GM19395 (cell line): Measurements from ENCODE around the gene TMEM123.
"Not testable (repeated sequence)": the region's sequence is repeated elsewhere in the genome, so short reads cannot be mapped to it uniquely, and the experiment has no call there.

ENCODE experiments used
- ATAC-seq: cut with Tn5 transposase; IDR thresholded peaks from one replicate; pipeline ENCODE4 v1.9.1; 2021; ENCODE audit warnings: mild to moderate bottlenecking, moderate library complexity; ENCODE audit not compliant: unreplicated experiment

Gene TMEM123

GRCh38 chr11:102451041-102451680 lies 1.4 kb downstream of the TMEM123 start:
- ATAC-seq = no peak

DNA sequence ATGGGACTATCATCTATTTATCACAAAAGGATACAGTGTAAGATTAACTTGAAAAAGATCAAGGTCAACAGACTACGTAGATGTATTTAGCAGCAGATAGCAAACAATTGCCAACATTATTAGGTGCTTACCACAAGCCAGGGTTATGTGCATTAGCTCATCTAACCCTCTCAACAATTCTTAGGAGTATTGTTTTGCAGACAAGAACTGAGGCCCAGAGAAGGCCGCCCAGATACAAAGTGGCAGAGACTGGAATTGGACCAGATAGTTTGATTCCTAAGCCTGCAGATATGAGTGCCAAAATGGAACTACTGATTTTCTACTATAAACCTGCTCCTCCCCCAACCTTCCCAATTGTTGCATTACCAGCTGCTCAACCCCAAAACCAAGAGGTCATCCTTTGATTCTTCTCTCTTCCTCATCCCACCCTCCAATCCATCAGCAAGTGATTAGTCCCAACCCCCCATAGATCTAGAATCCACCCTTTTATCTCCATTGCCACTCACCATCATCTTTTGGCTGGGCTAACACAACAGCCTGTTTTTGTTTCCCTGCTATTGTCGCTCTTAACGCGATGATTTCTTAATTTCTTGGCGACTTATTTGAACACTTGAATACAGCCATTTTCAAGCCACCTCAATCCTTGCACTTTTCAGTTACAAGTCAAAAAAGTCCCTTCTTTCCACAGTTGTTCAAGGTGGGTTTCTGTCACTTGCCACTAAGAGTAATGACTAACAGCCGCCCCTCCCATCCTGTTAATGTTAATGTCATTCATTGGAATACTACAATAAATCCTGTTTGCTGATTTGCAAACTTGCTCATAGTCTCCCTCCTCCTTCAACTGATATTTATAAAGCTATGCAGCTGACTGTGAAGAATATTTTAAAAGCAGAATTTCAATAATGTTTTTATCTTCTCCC lies 2.7 kb downstream of the TMEM123 start:
- no peak for ATAC-seq

DNA sequence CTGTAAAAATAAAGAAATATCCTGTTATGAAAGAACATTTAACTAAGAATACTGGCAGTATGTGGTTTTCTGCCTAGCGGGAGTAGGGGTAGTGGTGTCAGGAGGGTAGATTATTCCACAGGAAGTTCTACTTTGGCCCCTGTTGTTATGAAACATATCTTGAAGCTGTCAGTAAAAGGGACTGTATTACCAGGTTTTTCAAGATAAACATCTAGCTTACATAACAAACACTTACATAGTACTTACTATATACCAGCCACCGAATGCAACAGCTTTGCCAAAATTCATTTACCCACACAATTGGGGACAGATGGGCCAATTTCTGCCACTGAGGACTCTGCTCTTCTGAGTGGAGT lies 3.7 kb downstream of the TMEM123 start:
- no peak for ATAC-seq

DNA sequence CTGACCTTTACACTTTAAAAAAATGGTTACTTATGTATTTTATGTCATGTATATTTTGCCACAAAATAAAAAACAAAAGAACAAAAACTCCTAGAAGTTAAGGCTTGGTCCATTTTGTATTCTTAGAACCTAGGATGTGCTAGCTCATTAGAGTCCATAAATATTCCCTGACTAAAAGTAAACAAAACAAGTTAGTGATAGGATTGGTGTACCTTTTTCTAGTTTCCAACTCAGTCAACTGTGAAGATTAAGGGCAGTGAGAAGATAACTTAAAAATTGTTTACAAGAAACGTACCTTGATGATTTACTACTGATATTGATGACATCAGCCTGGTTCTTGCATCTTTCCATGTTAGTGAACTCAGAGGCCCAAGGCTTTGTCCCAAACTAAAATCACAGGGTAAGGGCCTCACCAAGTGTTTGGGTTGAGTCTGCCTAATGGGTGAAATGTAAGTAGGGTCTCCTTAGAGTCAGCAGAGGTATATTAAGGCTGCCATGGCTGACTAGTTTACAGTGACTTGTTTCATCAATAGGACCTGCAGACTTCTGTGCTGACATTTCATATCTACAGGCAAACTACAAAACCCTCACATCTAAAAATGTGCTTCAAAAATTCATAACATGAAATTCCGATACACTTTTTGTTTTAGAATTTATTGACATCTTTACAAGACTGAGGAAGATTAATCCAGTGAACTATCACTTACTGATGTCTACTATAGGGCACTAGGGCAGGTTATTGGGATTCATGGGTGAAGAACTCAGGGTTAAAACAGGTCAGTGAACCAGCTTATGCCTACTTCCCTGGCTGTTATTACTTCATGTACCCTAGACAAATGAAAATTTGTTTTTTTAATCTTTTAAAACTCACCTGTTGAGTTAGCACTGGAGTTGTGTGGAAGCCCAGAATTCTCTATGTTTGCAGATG lies 4.4 kb downstream of the TMEM123 start:
- ATAC-seq = no peak

DNA sequence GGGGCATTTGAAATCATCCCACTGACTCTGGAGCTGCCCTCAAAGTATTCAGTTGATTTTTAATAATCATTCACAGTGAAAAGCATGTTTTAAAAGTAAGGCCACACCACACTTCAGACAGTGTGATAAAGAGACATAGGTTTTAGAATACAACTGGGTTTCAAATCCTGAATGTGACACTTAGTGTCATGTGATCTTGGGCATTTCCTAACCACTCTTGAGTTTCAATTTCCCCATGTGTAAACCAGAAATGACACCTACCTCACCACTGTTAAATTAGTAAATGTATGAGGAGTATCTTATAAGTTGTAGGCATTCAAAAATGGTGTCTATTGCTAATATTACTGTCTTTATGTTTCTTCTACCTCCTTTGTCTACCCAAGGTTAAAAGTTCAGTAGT lies 5.4 kb downstream of the TMEM123 start:
- peak; percentile 49 for ATAC-seq

DNA sequence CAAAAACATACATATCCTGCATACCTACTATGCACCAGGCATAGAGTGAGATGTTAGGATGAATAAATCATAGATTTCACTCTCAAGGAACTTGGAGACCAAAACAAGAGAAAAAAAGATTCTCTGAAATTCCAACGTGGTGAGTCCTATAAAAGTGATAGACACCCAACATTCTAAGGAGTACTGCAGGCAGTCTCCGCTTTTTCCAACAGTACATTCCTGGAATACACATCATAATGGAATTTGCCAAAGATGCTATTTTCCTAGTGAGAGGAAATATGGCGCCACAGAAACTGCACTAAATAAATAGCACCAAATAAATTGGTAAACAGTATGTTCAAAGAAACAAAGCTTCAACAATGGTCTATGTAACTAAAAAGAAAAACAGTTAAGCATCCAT lies 6.0 kb downstream of the TMEM123 start:
- no peak for ATAC-seq

GRCh38 chr11:102444693-102445092 lies 7.9 kb downstream of the TMEM123 start:
- not testable (repeated sequence) for ATAC-seq

GRCh38 chr11:102444142-102444541 lies 8.4 kb downstream of the TMEM123 start:
- not testable (repeated sequence) for ATAC-seq

DNA sequence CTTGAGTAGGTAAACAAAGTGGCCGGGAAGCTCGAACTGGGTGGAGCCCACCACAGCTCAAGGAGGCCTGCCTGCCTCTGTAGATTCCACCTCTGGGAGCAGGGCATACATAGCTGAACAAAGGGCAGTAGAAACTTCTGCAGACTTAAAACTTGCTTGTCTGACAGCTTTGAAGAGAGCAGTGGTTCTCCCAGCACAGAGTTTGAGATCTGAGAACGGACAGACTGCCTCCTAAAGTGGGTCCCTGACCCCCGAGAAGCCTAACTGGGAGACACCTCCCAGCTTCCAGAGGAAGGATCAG lies 13.6 kb downstream of the TMEM123 start:
- not testable (repeated sequence) for ATAC-seq

DNA sequence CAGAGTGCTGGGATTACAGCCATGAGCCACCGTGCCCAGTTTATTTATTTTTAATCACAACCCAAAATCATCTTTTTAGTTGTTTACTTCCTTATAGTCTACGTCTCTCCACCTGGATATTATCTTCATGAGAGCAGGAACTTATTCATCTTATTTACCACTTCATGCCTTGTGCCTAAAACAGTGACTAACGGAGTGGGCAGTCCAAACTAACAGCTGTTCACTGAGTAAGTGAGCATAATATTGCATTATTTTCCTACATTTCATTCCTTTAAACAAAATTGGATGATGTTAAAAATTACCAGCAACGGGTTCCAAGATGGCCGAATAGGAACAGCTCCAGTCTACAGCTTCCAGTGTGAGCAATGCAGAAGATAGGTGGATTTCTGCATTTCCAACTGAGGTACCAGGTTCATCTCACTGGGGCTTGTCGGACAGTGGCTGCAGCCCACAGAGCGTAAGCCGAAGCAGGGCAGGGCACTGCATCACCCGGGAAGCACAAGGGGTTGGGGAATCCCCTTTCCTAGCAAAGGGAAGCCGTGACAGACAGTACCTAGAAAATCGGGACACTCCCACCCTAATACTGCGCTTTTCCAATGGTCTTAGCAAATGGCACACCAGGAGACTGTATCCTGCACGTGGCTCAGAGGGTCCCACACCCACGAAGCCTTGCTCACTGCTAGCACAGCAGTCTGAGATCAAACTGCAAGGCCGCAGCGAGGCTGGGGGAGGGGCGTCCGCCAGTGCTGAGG lies 14.1 kb downstream of the TMEM123 start:
- no peak for ATAC-seq

GRCh38 chr11:102437727-102438126 lies 14.8 kb downstream of the TMEM123 start:
- no peak for ATAC-seq

- no peak for ATAC-seq
These were observed 15.6 kb downstream of the TMEM123 start for GRCh38 chr11:102436976-102437375.

DNA sequence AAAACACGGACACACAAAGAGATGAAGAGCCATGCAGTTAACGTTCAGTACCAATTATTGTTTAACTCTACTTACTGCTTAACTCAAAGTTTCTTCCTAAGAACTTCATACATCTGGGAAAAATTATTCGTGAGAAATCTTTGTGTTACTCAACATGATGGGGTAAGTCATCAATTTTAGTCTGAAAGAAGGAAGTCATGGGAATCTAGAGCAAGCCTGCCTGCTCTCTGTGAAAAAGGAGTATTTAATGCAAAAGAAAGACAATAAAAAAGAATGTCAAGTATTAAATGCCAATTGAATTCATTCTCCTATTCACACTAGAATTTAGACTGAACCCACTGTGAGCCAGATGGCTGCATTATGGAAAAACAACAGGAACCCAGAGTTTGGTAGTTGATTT lies 16.0 kb downstream of the TMEM123 start:
- no peak for ATAC-seq

DNA sequence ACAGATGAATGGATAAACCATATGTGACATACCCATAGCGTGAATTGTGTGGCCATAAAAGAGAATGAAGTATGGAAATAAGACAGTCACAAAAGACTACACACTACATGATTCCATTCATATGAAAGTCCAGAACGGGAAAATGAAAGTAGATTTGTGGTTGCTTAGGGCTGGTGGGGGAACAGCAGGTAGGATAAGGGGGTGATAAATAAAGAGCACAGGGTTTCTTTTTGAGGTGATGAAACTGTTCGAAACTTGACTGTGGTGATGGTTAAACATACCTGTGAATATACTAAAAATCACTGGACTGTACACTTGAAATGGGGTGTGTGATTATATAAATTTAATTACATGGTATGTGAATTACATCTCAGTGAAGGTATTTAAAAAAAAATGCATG lies 16.9 kb downstream of the TMEM123 start:
- ATAC-seq = no peak

- not testable (repeated sequence) for ATAC-seq
These were observed 19.0 kb downstream of the TMEM123 start for GRCh38 chr11:102433571-102433970.

DNA sequence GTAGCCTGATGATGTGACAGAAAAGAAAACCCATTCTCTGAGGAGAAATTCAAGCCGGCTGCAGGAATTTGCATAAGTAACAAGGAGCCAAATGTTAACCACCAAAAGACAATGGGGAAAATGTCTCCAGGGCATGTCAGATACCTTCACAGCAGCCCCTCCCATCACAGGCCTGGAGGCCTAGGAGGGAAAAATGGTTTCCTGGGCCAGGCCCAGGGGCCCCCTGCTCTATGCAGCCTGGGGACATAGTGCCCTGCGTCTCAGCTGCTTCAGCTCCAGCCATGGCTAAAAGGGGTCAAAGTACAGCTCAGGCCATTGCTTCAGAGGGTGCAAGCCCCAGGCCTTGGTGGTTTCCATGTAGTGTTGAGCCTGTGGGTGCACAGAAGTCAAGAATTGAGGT lies 20.0 kb downstream of the TMEM123 start:
- not testable (repeated sequence) for ATAC-seq

GRCh38 chr11:102431404-102431803 lies 21.2 kb downstream of the TMEM123 start:
- ATAC-seq = no peak

GRCh38 chr11:102430158-102430836 lies 22.3 kb downstream of the TMEM123 start:
- ATAC-seq = peak; percentile 94

DNA sequence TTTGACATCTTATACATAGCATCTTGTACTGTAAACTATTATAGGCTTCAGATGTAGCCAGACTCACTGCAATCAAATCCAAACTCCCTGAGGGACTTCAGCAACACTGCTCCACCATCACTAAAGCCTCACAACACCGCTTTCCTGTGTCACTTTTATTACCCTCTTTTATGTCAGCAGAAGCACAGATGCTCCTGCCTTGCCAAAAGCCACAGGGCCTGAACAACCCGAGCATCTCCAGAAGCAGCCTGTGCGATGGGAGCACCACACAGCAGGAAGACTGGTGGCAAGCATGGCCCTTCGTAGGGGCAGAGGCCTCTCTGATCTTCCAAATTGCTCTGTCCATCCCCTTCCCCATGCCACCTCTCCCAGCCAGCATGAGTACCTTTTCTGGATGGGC lies 22.9 kb downstream of the TMEM123 start:
- peak; percentile 1 for ATAC-seq

GRCh38 chr11:102429226-102429625 lies 23.3 kb downstream of the TMEM123 start:
- ATAC-seq = no peak
